HL-60 (cell line): ENCODE data around the gene MCCD1.

Source experiments
- POLR2AphosphoS5 ChIP-seq: IDR thresholded peaks from 2 replicates; pipeline ENCODE4 v1.6.1; 2012; ENCODE audit warnings: low read depth
- TF ChIP-seq, protein P1 (sequence below): IDR thresholded peaks from one replicate; pipeline ENCODE4 v1.5.1; 2011; ENCODE audit warnings: low read length, control low read depth, inconsistent platforms; ENCODE audit not compliant: insufficient read depth

DNA sequence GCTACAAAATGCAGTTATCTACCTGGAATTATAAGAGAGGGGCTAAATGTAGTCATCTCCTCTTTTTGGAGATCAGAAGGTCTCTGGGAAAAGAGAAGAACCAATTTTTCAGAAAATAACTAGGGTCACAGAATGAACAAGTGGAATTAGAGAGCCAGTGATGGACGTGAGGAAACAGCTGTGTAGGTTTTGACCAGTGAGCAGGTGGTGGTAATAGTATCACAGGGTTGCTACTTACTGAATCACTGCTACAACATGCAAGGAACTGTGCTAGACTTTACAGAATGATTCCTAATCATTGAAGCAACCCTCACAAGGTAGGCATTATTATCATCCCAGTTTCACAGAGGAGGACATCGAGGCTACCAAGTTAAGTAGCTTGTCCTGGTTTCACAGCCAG lies 15.9 kb downstream of the MCCD1 start:
- TF ChIP-seq, protein P1, sequence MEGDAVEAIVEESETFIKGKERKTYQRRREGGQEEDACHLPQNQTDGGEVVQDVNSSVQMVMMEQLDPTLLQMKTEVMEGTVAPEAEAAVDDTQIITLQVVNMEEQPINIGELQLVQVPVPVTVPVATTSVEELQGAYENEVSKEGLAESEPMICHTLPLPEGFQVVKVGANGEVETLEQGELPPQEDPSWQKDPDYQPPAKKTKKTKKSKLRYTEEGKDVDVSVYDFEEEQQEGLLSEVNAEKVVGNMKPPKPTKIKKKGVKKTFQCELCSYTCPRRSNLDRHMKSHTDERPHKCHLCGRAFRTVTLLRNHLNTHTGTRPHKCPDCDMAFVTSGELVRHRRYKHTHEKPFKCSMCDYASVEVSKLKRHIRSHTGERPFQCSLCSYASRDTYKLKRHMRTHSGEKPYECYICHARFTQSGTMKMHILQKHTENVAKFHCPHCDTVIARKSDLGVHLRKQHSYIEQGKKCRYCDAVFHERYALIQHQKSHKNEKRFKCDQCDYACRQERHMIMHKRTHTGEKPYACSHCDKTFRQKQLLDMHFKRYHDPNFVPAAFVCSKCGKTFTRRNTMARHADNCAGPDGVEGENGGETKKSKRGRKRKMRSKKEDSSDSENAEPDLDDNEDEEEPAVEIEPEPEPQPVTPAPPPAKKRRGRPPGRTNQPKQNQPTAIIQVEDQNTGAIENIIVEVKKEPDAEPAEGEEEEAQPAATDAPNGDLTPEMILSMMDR, result no peak
- no peak for TF ChIP-seq POLR2AphosphoS5
